ENCODE results near the gene KIT.
"Not testable (repeated sequence)": the region's sequence is repeated elsewhere in the genome, so short reads cannot be mapped to it uniquely, and the experiment has no call there.

KIT gene

GRCh38 chr4:54657551-54658251 lies at the start of gene KIT:
Gene KIT (plus strand): TSS chr4:54657957. CDS start chr4:54658015, 58 bp downstream.
- DNase-seq (ENCODE audit: low read depth) = no peak

GRCh38 chr4:54609310-54609709 lies 48.4 kb upstream of the KIT start:
- no peak for DNase-seq (ENCODE audit: low read depth)

- DNase-seq (ENCODE audit: low read depth) = no peak
Observed at GRCh38 chr4:54614149-54614548, 43.6 kb upstream of the KIT start.

- no peak for DNase-seq (ENCODE audit: low read depth)
Observed at GRCh38 chr4:54620773-54621172, 37.0 kb upstream of the KIT start.

GRCh38 chr4:54625391-54625790 lies 32.4 kb upstream of the KIT start:
- DNase-seq (ENCODE audit: low read depth) = no peak

- DNase-seq (ENCODE audit: low read depth) = no peak
Observed at GRCh38 chr4:54626113-54626512, 31.6 kb upstream of the KIT start.

- no peak for DNase-seq (ENCODE audit: low read depth)
Observed at GRCh38 chr4:54632537-54632936, 25.2 kb upstream of the KIT start.

- not testable (repeated sequence) for DNase-seq (ENCODE audit: low read depth)
Observed at GRCh38 chr4:54633102-54633740, 24.5 kb upstream of the KIT start.

- no peak for DNase-seq (ENCODE audit: low read depth)
Observed at GRCh38 chr4:54635318-54635717, 22.4 kb upstream of the KIT start.

- no peak for DNase-seq (ENCODE audit: low read depth)
Observed at GRCh38 chr4:54637325-54637724, 20.4 kb upstream of the KIT start.

- DNase-seq (ENCODE audit: low read depth) = not testable (repeated sequence)
Observed at GRCh38 chr4:54641101-54641500, 16.7 kb upstream of the KIT start.

- no peak for DNase-seq (ENCODE audit: low read depth)
Observed at GRCh38 chr4:54643172-54643571, 14.6 kb upstream of the KIT start.

- no peak for DNase-seq (ENCODE audit: low read depth)
Observed at GRCh38 chr4:54643958-54644751, 13.6 kb upstream of the KIT start.

GRCh38 chr4:54645830-54646229 lies 11.9 kb upstream of the KIT start:
- no peak for DNase-seq (ENCODE audit: low read depth)

GRCh38 chr4:54647070-54647469 lies 10.7 kb upstream of the KIT start:
- no peak for DNase-seq (ENCODE audit: low read depth)

- no peak for DNase-seq (ENCODE audit: low read depth)
Observed at GRCh38 chr4:54651050-54651449, 6.7 kb upstream of the KIT start.

GRCh38 chr4:54654753-54655152 lies 3.0 kb upstream of the KIT start:
- no peak for DNase-seq (ENCODE audit: low read depth)

GRCh38 chr4:54657185-54657550 lies 589 bp upstream of the KIT start:
- no peak for DNase-seq (ENCODE audit: low read depth)

GRCh38 chr4:54658252-54659093 lies 716 bp downstream of the KIT start:
- DNase-seq (ENCODE audit: low read depth) = no peak

GRCh38 chr4:54659313-54659712 lies 1.6 kb downstream of the KIT start:
- DNase-seq (ENCODE audit: low read depth) = no peak

- no peak for DNase-seq (ENCODE audit: low read depth)
Observed at GRCh38 chr4:54659749-54660535, 2.2 kb downstream of the KIT start.

Measured in non-pigmented ciliary epithelial cell (primary cell).